ENCODE data around the gene TIMP3.

The TIMP3 gene

GRCh38 chr22:32896891-32897290 lies 95.4 kb downstream of the TIMP3 start:
- Histone ChIP-seq H3K36me3 (ENCODE audit: control insufficient read depth in 4 of 4, insufficient read depth in 4 of 4, low read length in 3 of 4) (no peaks in the 10 kb centered on the region), H3K4me3 (ENCODE audit: control insufficient read depth in 1 of 7, extremely low read depth in 1 of 7, insufficient read depth in 4 of 7, low read depth in 2 of 7, low read length in 6 of 7) (no peak overlapping the region), H3K27me3 (replicated peaks in 2 of 5; ENCODE audit: control insufficient read depth in 4 of 5, insufficient read depth in 5 of 5, low read length in 4 of 5) (no peaks in the 10 kb centered on the region), H3K4me1 (ENCODE audit: control extremely low read depth in 1 of 4, control insufficient read depth in 4 of 4, insufficient read depth in 4 of 4, low read length in 3 of 4) (peaks cover 0 to 8% (median 1%) of the 10 kb centered on the region in 4 experiments), H3K9me3 (ENCODE audit: control extremely low read depth in 1 of 5, control insufficient read depth in 4 of 5, insufficient read depth in 2 of 5, low read depth in 1 of 5, low read length in 4 of 5) (no peaks in the 10 kb centered on the region), H3K27ac (ENCODE audit: insufficient read depth in 1 of 2, low read depth in 1 of 2, low read length in 2 of 2, poor library complexity in 1 of 2, severe bottlenecking in 2 of 2) (no peak overlapping the region)
- DNase-seq = no peak
- POLR2A ChIA-PET = no interaction called here
- CTCF ChIA-PET = interaction anchor here (1.0 to 3.6 kb wide), 3 partner anchors 13 to 89 kb away, joined by 3 to 12 read pairs (median 4); no protein-coding TSS in a partner anchor
- WGBS (ENCODE audit: insufficient coverage) = over 99% methylated on average over 7 of the region's 7 CpGs

DNA sequence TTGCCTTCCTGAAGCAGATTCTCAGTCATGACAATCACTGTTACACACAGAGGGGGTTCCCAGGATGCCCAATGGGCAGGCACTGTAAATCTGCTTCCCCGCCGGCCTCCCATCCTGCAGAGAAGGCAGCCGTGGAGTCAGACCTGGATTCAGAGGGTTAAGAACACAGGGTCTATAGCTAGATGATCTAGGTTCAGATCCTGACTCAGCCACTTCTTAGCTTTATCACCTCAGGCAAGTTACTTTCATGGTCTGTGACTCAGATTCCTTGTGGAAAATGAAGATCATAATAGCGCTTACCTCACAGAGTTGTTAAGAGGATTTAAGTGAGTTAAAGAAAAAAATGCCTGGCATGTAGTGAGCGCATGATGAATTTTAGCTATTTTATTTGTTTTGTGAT lies 95.9 kb downstream of the TIMP3 start:
- no peak overlapping the region for H3K4me3 ChIP-seq (ENCODE audit: control insufficient read depth in 1 of 7, extremely low read depth in 1 of 7, insufficient read depth in 4 of 7, low read depth in 2 of 7, low read length in 6 of 7)
- ChIA-PET CTCF (interaction anchor here (1.0 to 3.6 kb wide), 4 partner anchors 14 to 88 kb away, joined by 3 to 12 read pairs (median 5); no protein-coding TSS in a partner anchor), POLR2A (no interaction called here)
- H3K27ac ChIP-seq (ENCODE audit: insufficient read depth in 1 of 2, low read depth in 1 of 2, low read length in 2 of 2, poor library complexity in 1 of 2, severe bottlenecking in 2 of 2) = no peak overlapping the region
- peaks cover 0 to 8% (median 1%) of the 10 kb centered on the region in 4 experiments for H3K4me1 ChIP-seq (ENCODE audit: control extremely low read depth in 1 of 4, control insufficient read depth in 4 of 4, insufficient read depth in 4 of 4, low read length in 3 of 4)
- no peak for DNase-seq
- no peaks in the 10 kb centered on the region for H3K27me3 ChIP-seq (replicated peaks in 2 of 5; ENCODE audit: control insufficient read depth in 4 of 5, insufficient read depth in 5 of 5, low read length in 4 of 5)
- 89% methylated on average over 4 of the region's 5 CpGs for WGBS (ENCODE audit: insufficient coverage)
- H3K9me3 ChIP-seq (ENCODE audit: control extremely low read depth in 1 of 5, control insufficient read depth in 4 of 5, insufficient read depth in 2 of 5, low read depth in 1 of 5, low read length in 4 of 5) = no peaks in the 10 kb centered on the region
- no peaks in the 10 kb centered on the region for H3K36me3 ChIP-seq (ENCODE audit: control insufficient read depth in 4 of 4, insufficient read depth in 4 of 4, low read length in 3 of 4)

DNA sequence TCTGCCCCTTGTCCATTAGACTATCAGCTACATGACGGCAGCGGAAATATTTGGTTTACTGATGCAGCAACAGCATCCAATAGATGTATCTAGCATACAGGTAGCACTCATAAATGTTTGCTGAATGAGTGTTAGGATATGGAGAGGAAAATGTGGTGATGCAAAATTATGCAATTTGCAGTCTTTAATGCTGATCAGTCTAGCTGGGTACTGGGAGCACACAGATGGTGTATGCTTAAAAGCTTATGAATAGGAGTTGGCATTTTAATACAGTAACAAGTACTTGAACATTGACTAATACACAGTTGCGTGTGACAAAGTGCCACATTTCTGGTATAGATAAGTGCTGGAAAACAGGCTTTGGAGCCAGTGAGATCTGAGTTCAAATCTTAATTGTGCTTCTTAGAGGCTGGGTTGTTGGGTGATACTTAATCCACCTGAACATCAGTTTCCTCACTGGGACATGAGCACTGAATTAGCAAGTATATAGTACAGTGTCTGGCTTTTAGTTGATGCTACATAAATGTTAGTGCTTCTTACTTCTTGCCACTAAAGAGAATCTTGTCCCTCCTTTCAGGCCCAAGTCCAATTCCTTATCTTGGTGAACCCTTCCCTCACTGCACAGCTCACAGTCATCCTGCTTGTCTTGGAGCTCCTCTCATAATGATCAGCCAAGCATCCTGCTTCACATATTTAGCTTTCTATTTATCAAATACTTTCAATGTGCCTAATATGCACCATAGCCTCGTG lies 99.6 kb downstream of the TIMP3 start:
- no peaks in the 10 kb centered on the region for H3K27me3 ChIP-seq (replicated peaks in 2 of 5; ENCODE audit: control insufficient read depth in 4 of 5, insufficient read depth in 5 of 5, low read length in 4 of 5)
- POLR2A ChIA-PET = interaction anchor here (1.6 kb wide), 1 partner anchor 19 kb away, joined by 6 read pairs; no protein-coding TSS in a partner anchor
- no peaks in the 10 kb centered on the region for H3K36me3 ChIP-seq (ENCODE audit: control insufficient read depth in 4 of 4, insufficient read depth in 4 of 4, low read length in 3 of 4)
- no peak for DNase-seq
- H3K27ac ChIP-seq (ENCODE audit: insufficient read depth in 1 of 2, low read depth in 1 of 2, low read length in 2 of 2, poor library complexity in 1 of 2, severe bottlenecking in 2 of 2) = no peak overlapping the region
- WGBS (ENCODE audit: insufficient coverage) = 95% methylated on average over 2 of the region's 4 CpGs
- peaks cover 0 to 8% (median 1%) of the 10 kb centered on the region in 4 experiments for H3K4me1 ChIP-seq (ENCODE audit: control extremely low read depth in 1 of 4, control insufficient read depth in 4 of 4, insufficient read depth in 4 of 4, low read length in 3 of 4)
- no peak overlapping the region for H3K4me3 ChIP-seq (ENCODE audit: control insufficient read depth in 1 of 7, extremely low read depth in 1 of 7, insufficient read depth in 4 of 7, low read depth in 2 of 7, low read length in 6 of 7)
- no peaks in the 10 kb centered on the region for H3K9me3 ChIP-seq (ENCODE audit: control extremely low read depth in 1 of 5, control insufficient read depth in 4 of 5, insufficient read depth in 2 of 5, low read depth in 1 of 5, low read length in 4 of 5)
- CTCF ChIA-PET = interaction anchor here (0.9 to 1.7 kb wide), 7 partner anchors 8 to 241 kb away, joined by 3 to 4 read pairs (median 4); no protein-coding TSS in a partner anchor

GRCh38 chr22:32901925-32902324 lies 100.4 kb downstream of the TIMP3 start:
- Histone ChIP-seq H3K36me3 (ENCODE audit: control insufficient read depth in 4 of 4, insufficient read depth in 4 of 4, low read length in 3 of 4) (no peaks in the 10 kb centered on the region), H3K4me3 (ENCODE audit: control insufficient read depth in 1 of 7, extremely low read depth in 1 of 7, insufficient read depth in 4 of 7, low read depth in 2 of 7, low read length in 6 of 7) (no peak overlapping the region), H3K27me3 (replicated peaks in 2 of 5; ENCODE audit: control insufficient read depth in 4 of 5, insufficient read depth in 5 of 5, low read length in 4 of 5) (no peaks in the 10 kb centered on the region), H3K27ac (ENCODE audit: insufficient read depth in 1 of 2, low read depth in 1 of 2, low read length in 2 of 2, poor library complexity in 1 of 2, severe bottlenecking in 2 of 2) (no peak overlapping the region), H3K4me1 (ENCODE audit: control extremely low read depth in 1 of 4, control insufficient read depth in 4 of 4, insufficient read depth in 4 of 4, low read length in 3 of 4) (peaks cover 0 to 8% (median 1%) of the 10 kb centered on the region in 4 experiments), H3K9me3 (ENCODE audit: control extremely low read depth in 1 of 5, control insufficient read depth in 4 of 5, insufficient read depth in 2 of 5, low read depth in 1 of 5, low read length in 4 of 5) (no peaks in the 10 kb centered on the region)
- no CpG with 5 or more reads among the region's 1 CpG for WGBS (ENCODE audit: insufficient coverage)
- ChIA-PET POLR2A (interaction anchor here (1.6 kb wide), 1 partner anchor 20 kb away, joined by 6 read pairs; no protein-coding TSS in a partner anchor), CTCF (interaction anchor here (0.9 to 1.7 kb wide), 7 partner anchors 9 to 242 kb away, joined by 3 to 4 read pairs (median 4); no protein-coding TSS in a partner anchor)
- no peak for DNase-seq

DNA sequence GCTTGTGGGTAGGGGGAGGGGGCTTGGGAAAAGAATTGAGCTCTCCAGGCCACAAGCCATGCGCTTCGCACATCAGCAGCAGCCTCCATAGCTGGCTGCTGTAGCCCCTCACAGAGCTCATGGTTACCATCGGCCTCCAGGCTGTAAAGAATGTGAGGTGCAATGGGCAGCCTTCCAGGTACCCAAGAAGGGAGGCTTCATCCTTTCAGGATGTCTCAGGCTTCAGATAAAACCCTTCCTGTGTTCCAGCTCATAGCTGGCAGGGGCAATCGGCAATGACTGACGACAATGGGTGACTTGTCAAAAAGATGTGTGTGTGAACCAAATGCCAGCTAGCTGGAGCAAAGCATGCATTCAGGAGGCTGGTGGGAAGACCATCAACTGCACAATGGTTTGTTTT lies 102.0 kb downstream of the TIMP3 start:
- DNase-seq = no peak
- Histone ChIP-seq H3K27me3 (replicated peaks in 2 of 5; ENCODE audit: control insufficient read depth in 4 of 5, insufficient read depth in 5 of 5, low read length in 4 of 5) (no peaks in the 10 kb centered on the region), H3K27ac (ENCODE audit: insufficient read depth in 1 of 2, low read depth in 1 of 2, low read length in 2 of 2, poor library complexity in 1 of 2, severe bottlenecking in 2 of 2) (no peak overlapping the region), H3K9me3 (ENCODE audit: control extremely low read depth in 1 of 5, control insufficient read depth in 4 of 5, insufficient read depth in 2 of 5, low read depth in 1 of 5, low read length in 4 of 5) (no peaks in the 10 kb centered on the region), H3K4me3 (ENCODE audit: control insufficient read depth in 1 of 7, extremely low read depth in 1 of 7, insufficient read depth in 4 of 7, low read depth in 2 of 7, low read length in 6 of 7) (no peak overlapping the region), H3K4me1 (ENCODE audit: control extremely low read depth in 1 of 4, control insufficient read depth in 4 of 4, insufficient read depth in 4 of 4, low read length in 3 of 4) (peaks cover 0 to 8% (median 1%) of the 10 kb centered on the region in 4 experiments), H3K36me3 (ENCODE audit: control insufficient read depth in 4 of 4, insufficient read depth in 4 of 4, low read length in 3 of 4) (no peaks in the 10 kb centered on the region)
- ChIA-PET CTCF (interaction anchor here (0.6 kb wide), 1 partner anchor 35 kb away, joined by 3 read pairs; no protein-coding TSS in a partner anchor), POLR2A (interaction anchor here (0.8 kb wide), 1 partner anchor 1470 kb away, joined by 4 read pairs; no protein-coding TSS in a partner anchor)
- WGBS (ENCODE audit: insufficient coverage) = 84% methylated on average over 5 of the region's 5 CpGs

- H3K36me3 ChIP-seq (ENCODE audit: control insufficient read depth in 4 of 4, insufficient read depth in 4 of 4, low read length in 3 of 4) = no peaks in the 10 kb centered on the region
- ChIA-PET POLR2A (no interaction called here), CTCF (no interaction called here)
- peak; percentile 33 to 62 (median 47) for DNase-seq
- peaks cover 0 to 8% (median 1%) of the 10 kb centered on the region in 4 experiments for H3K4me1 ChIP-seq (ENCODE audit: control extremely low read depth in 1 of 4, control insufficient read depth in 4 of 4, insufficient read depth in 4 of 4, low read length in 3 of 4)
- WGBS (ENCODE audit: insufficient coverage) = 100% methylated on average over 3 of the region's 3 CpGs
- no peak overlapping the region for H3K27ac ChIP-seq (ENCODE audit: insufficient read depth in 1 of 2, low read depth in 1 of 2, low read length in 2 of 2, poor library complexity in 1 of 2, severe bottlenecking in 2 of 2)
- no peaks in the 10 kb centered on the region for H3K27me3 ChIP-seq (replicated peaks in 2 of 5; ENCODE audit: control insufficient read depth in 4 of 5, insufficient read depth in 5 of 5, low read length in 4 of 5)
- no peak overlapping the region for H3K4me3 ChIP-seq (ENCODE audit: control insufficient read depth in 1 of 7, extremely low read depth in 1 of 7, insufficient read depth in 4 of 7, low read depth in 2 of 7, low read length in 6 of 7)
- no peaks in the 10 kb centered on the region for H3K9me3 ChIP-seq (ENCODE audit: control extremely low read depth in 1 of 5, control insufficient read depth in 4 of 5, insufficient read depth in 2 of 5, low read depth in 1 of 5, low read length in 4 of 5)
These were observed 102.5 kb downstream of the TIMP3 start for GRCh38 chr22:32904044-32904443.

- ChIA-PET CTCF (interaction anchor here (1.2 to 1.6 kb wide), 3 partner anchors 13 to 109 kb away, joined by 3 to 4 read pairs (median 3); no protein-coding TSS in a partner anchor), POLR2A (no interaction called here)
- H3K4me3 ChIP-seq (ENCODE audit: control insufficient read depth in 1 of 7, extremely low read depth in 1 of 7, insufficient read depth in 4 of 7, low read depth in 2 of 7, low read length in 6 of 7) = no peak overlapping the region
- no peaks in the 10 kb centered on the region for H3K27me3 ChIP-seq (replicated peaks in 2 of 5; ENCODE audit: control insufficient read depth in 4 of 5, insufficient read depth in 5 of 5, low read length in 4 of 5)
- H3K27ac ChIP-seq (ENCODE audit: insufficient read depth in 1 of 2, low read depth in 1 of 2, low read length in 2 of 2, poor library complexity in 1 of 2, severe bottlenecking in 2 of 2) = no peak overlapping the region
- H3K9me3 ChIP-seq (ENCODE audit: control extremely low read depth in 1 of 5, control insufficient read depth in 4 of 5, insufficient read depth in 2 of 5, low read depth in 1 of 5, low read length in 4 of 5) = no peaks in the 10 kb centered on the region
- H3K4me1 ChIP-seq (ENCODE audit: control extremely low read depth in 1 of 4, control insufficient read depth in 4 of 4, insufficient read depth in 4 of 4, low read length in 3 of 4) = no peaks in the 10 kb centered on the region
- WGBS (ENCODE audit: insufficient coverage) = 92% methylated on average over 3 of the region's 3 CpGs
- DNase-seq = peak in 1 of 3 donors; percentile 24
- no peaks in the 10 kb centered on the region for H3K36me3 ChIP-seq (ENCODE audit: control insufficient read depth in 4 of 4, insufficient read depth in 4 of 4, low read length in 3 of 4)
These were observed 103.9 kb downstream of the TIMP3 start for GRCh38 chr22:32905400-32905799.

All from common myeloid progenitor, CD34-positive (primary cell).